BE2C (cell line): ENCODE measurements around the gene PRKG1.
A peak's percentile ranks its signal among the peaks of the same experiment; 100 is the strongest.

Source experiments
- DNase-seq: peaks from one replicate; pipeline ENCODE4 v3.0.0-alpha.2; 2020
- H3K27me3 ChIP-seq: fragments of 250-450 bp; sonication (Bioruptor Pico); 2 replicates; pipeline ENCODE4 v1.5.1; 2020; ENCODE audit warnings: mild to moderate bottlenecking
- H3K36me3 ChIP-seq: fragments of 250-450 bp; sonication (Bioruptor Pico); 2 replicates; pipeline ENCODE4 v1.5.1; 2020; ENCODE audit warnings: mild to moderate bottlenecking
- H3K4me1 ChIP-seq: fragments of 250-450 bp; sonication (Bioruptor Pico); 2 replicates; pipeline ENCODE4 v1.5.1; 2020
- H3K4me3 ChIP-seq: 2 replicates; pipeline ENCODE4 v1.5.1; 2011; ENCODE audit warnings: low read depth, low read length
- H3K9me3 ChIP-seq: fragments of 250-450 bp; sonication (Bioruptor Pico); 2 replicates; pipeline ENCODE4 v1.5.1; 2020
- CTCF ChIP-seq: IDR thresholded peaks from 2 replicates; pipeline ENCODE4 v1.5.1; 2012; ENCODE audit warnings: mild to moderate bottlenecking, low read depth, low read length

Gene PRKG1

GRCh38 chr10:51876979-51877378 lies 802.7 kb downstream of the PRKG1 start:
- Histone ChIP-seq H3K4me1 (peaks cover 3% of the 10 kb centered on the region; the same call in 1 of the 2 replicates), H3K4me3 (no peak overlapping the region), H3K9me3 (no peaks in the 10 kb centered on the region), H3K27me3 (no peaks in the 10 kb centered on the region), H3K36me3 (no peaks in the 10 kb centered on the region)
- no peak for DNase-seq
- no peak for TF ChIP-seq CTCF

GRCh38 chr10:51877636-51878035 lies 803.3 kb downstream of the PRKG1 start:
- Histone ChIP-seq H3K4me1 (peaks cover 3% of the 10 kb centered on the region; the same call in 1 of the 2 replicates), H3K4me3 (no peak overlapping the region), H3K27me3 (no peaks in the 10 kb centered on the region), H3K9me3 (no peaks in the 10 kb centered on the region), H3K36me3 (no peaks in the 10 kb centered on the region)
- DNase-seq, result no peak
- TF ChIP-seq CTCF, result no peak

- TF ChIP-seq CTCF, result no peak
- DNase-seq, result peak; percentile 23
- Histone ChIP-seq H3K36me3 (no peaks in the 10 kb centered on the region), H3K4me1 (peaks cover 3% of the 10 kb centered on the region; the same call in 1 of the 2 replicates), H3K9me3 (no peaks in the 10 kb centered on the region), H3K27me3 (no peaks in the 10 kb centered on the region), H3K4me3 (no peak overlapping the region)
Observed at GRCh38 chr10:51878695-51879094, 804.4 kb downstream of the PRKG1 start.

- Histone ChIP-seq H3K36me3 (no peaks in the 10 kb centered on the region), H3K9me3 (no peaks in the 10 kb centered on the region), H3K4me1 (peaks cover 3% of the 10 kb centered on the region; the same call in 1 of the 2 replicates), H3K27me3 (no peaks in the 10 kb centered on the region), H3K4me3 (no peak overlapping the region)
- peak; percentile 12 for DNase-seq
- TF ChIP-seq CTCF, result no peak
Observed at GRCh38 chr10:51879238-51879637, 805.0 kb downstream of the PRKG1 start.

GRCh38 chr10:51881213-51881612 lies 806.9 kb downstream of the PRKG1 start:
- DNase-seq, result no peak
- no peaks in the 10 kb centered on the region for H3K27me3 ChIP-seq
- no peak overlapping the region for H3K4me3 ChIP-seq
- TF ChIP-seq CTCF, result no peak
- peaks cover 3% of the 10 kb centered on the region; the same call in 1 of the 2 replicates for H3K4me1 ChIP-seq
- H3K36me3 ChIP-seq, result no peaks in the 10 kb centered on the region
- no peaks in the 10 kb centered on the region for H3K9me3 ChIP-seq

GRCh38 chr10:51886438-51887068 lies 812.3 kb downstream of the PRKG1 start:
- no peak for TF ChIP-seq CTCF
- Histone ChIP-seq H3K9me3 (no peaks in the 10 kb centered on the region), H3K4me3 (no peak overlapping the region), H3K27me3 (no peaks in the 10 kb centered on the region), H3K4me1 (no peaks in the 10 kb centered on the region), H3K36me3 (no peaks in the 10 kb centered on the region)
- DNase-seq, result no peak
